ENCODE data around the gene CYP2E1.
"Not testable (repeated sequence)": the region's sequence is repeated elsewhere in the genome, so short reads cannot be mapped to it uniquely, and the experiment has no call there.

The CYP2E1 gene

GRCh38 chr10:133537546-133538545, 10.7 kb downstream of the CYP2E1 start:
- no peaks in the 10 kb centered on the region for H3K9me3 ChIP-seq
- H3K4me3 ChIP-seq, result no peak overlapping the region
- H3K27me3 ChIP-seq, result no peaks in the 10 kb centered on the region
- no peak overlapping the region for H3K27ac ChIP-seq
- TF ChIP-seq CTCF (IDR thresholded peaks at IDR 0.05), result no peak
- no peak for DNase-seq
- no peaks in the 10 kb centered on the region for H3K4me1 ChIP-seq
- peaks cover 0 to 5% (median 4%) of the 10 kb centered on the region in 3 donors for H3K36me3 ChIP-seq
- intact Hi-C loops (cut with DNase I; ENCODE audit: low total_unique reads), result no loop called here

- intact Hi-C loops (cut with DNase I; ENCODE audit: low total_unique reads); H3K9me3 ChIP-seq; H3K4me1 ChIP-seq; H3K27me3 ChIP-seq; H3K36me3 ChIP-seq; DNase-seq; H3K27ac ChIP-seq; H3K4me3 ChIP-seq: not testable (repeated sequence)
Observed at GRCh38 chr10:133541441-133541975, 14.3 kb downstream of the CYP2E1 start.

- no peak for TF ChIP-seq CTCF (IDR thresholded peaks at IDR 0.05)
- peaks cover 0 to 16% (median 16%) of the 10 kb centered on the region in 3 donors for H3K9me3 ChIP-seq
- intact Hi-C loops (cut with DNase I; ENCODE audit: low total_unique reads), result no loop called here
- no peaks in the 10 kb centered on the region for H3K4me1 ChIP-seq
- H3K36me3 ChIP-seq, result no peaks in the 10 kb centered on the region
- no peaks in the 10 kb centered on the region for H3K27me3 ChIP-seq
- DNase-seq, result no peak
- no peak overlapping the region for H3K27ac ChIP-seq
- H3K4me3 ChIP-seq, result no peak overlapping the region
Observed at GRCh38 chr10:133544506-133544905, 17.3 kb downstream of the CYP2E1 start.

- no peak overlapping the region for H3K4me3 ChIP-seq
- H3K36me3 ChIP-seq, result no peaks in the 10 kb centered on the region
- DNase-seq, result no peak
Observed at GRCh38 chr10:133554600-133554999, 27.4 kb downstream of the CYP2E1 start.

GRCh38 chr10:133555521-133555920, 28.4 kb downstream of the CYP2E1 start:
- Histone ChIP-seq H3K4me3 (no peak overlapping the region), H3K9me3 (no peaks in the 10 kb centered on the region), H3K4me1 (no peaks in the 10 kb centered on the region), H3K27me3 (peaks cover 0 to 17% of the 10 kb centered on the region in 2 donors), H3K27ac (no peak overlapping the region), H3K36me3 (no peaks in the 10 kb centered on the region)
- TF ChIP-seq CTCF (IDR thresholded peaks at IDR 0.05), result no peak
- no peak for DNase-seq
- intact Hi-C loops (cut with DNase I; ENCODE audit: low total_unique reads), result no loop called here

More at GRCh38 chr10:133554600-133554999, 27.4 kb downstream of the CYP2E1 start:
- Histone ChIP-seq H3K9me3 (peaks cover 0 to 6% (median 0%) of the 10 kb centered on the region in 3 donors), H3K4me1 (no peaks in the 10 kb centered on the region), H3K27me3 (peaks cover 0 to 17% of the 10 kb centered on the region in 2 donors), H3K27ac (no peak overlapping the region)
- no peak for TF ChIP-seq CTCF (IDR thresholded peaks at IDR 0.05)
- intact Hi-C loops (cut with DNase I; ENCODE audit: low total_unique reads), result no loop called here

- Histone ChIP-seq H3K36me3 (no peaks in the 10 kb centered on the region), H3K4me3 (no peak overlapping the region), H3K27ac (no peak overlapping the region), H3K27me3 (peaks cover 0 to 17% of the 10 kb centered on the region in 2 donors), H3K9me3 (no peaks in the 10 kb centered on the region), H3K4me1 (no peaks in the 10 kb centered on the region)
- no peak for DNase-seq
- intact Hi-C loops (cut with DNase I; ENCODE audit: low total_unique reads), result no loop called here
- no peak for TF ChIP-seq CTCF (IDR thresholded peaks at IDR 0.05)
Observed at GRCh38 chr10:133557381-133557780, 30.2 kb downstream of the CYP2E1 start.

Measured in tibial artery (tissue), 4 donors.